C4-2B (cell line): Measurements from ENCODE around the gene CFAP77.

Source experiments
- H3K27ac ChIP-seq: fragments of 450-650 bp; 2 replicates; pipeline ENCODE4 v1.5.1; 2017
- CTCF ChIP-seq: fragments of 450-650 bp; conservative IDR thresholded peaks from 2 replicates; pipeline ENCODE4 v1.5.1; 2017; ENCODE audit warnings: mild to moderate bottlenecking
- ZFX ChIP-seq: fragments of 450-650 bp; IDR thresholded peaks from 2 replicates; pipeline ENCODE4 v1.6.1; 2017

The CFAP77 gene

GRCh38 chr9:132422574-132422973, 12.6 kb downstream of the CFAP77 start:
- TF ChIP-seq CTCF (no peak), ZFX (no peak)

GRCh38 chr9:132423503-132423902, 13.5 kb downstream of the CFAP77 start:
- no peak for TF ChIP-seq ZFX
- no peak for TF ChIP-seq CTCF
- H3K27ac ChIP-seq = no peak overlapping the region

More at GRCh38 chr9:132422574-132422973, 12.6 kb downstream of the CFAP77 start:
- H3K27ac ChIP-seq = no peak overlapping the region

GRCh38 chr9:132424857-132425674, 15.1 kb downstream of the CFAP77 start:
- no peak overlapping the region for H3K27ac ChIP-seq
- no peak for TF ChIP-seq ZFX
- no peak for TF ChIP-seq CTCF

GRCh38 chr9:132425675-132426062, 15.7 kb downstream of the CFAP77 start:
- TF ChIP-seq CTCF = no peak
- no peak for TF ChIP-seq ZFX
- H3K27ac ChIP-seq = no peak overlapping the region

- TF ChIP-seq ZFX (no peak), CTCF (no peak)
- H3K27ac ChIP-seq = no peak overlapping the region
These were observed 16.8 kb downstream of the CFAP77 start for GRCh38 chr9:132426639-132427414.

- TF ChIP-seq ZFX = no peak
- TF ChIP-seq CTCF = no peak
- no peak overlapping the region for H3K27ac ChIP-seq
These were observed 21.0 kb downstream of the CFAP77 start for GRCh38 chr9:132430998-132431397.

GRCh38 chr9:132434881-132435280, 24.9 kb downstream of the CFAP77 start:
- TF ChIP-seq ZFX (no peak), CTCF (no peak)
- no peak overlapping the region for H3K27ac ChIP-seq
